HG03432 (cell line): ENCODE results near the gene WDR59.
"Not testable (repeated sequence)": the region's sequence is repeated elsewhere in the genome, so short reads cannot be mapped to it uniquely, and the experiment has no call there.

Experiments used
- ATAC-seq: cut with Tn5 transposase; IDR thresholded peaks from one replicate; pipeline ENCODE4 v1.9.1; 2021; ENCODE audit warnings: mild to moderate bottlenecking, moderate library complexity; ENCODE audit not compliant: unreplicated experiment

The WDR59 gene, protein sequence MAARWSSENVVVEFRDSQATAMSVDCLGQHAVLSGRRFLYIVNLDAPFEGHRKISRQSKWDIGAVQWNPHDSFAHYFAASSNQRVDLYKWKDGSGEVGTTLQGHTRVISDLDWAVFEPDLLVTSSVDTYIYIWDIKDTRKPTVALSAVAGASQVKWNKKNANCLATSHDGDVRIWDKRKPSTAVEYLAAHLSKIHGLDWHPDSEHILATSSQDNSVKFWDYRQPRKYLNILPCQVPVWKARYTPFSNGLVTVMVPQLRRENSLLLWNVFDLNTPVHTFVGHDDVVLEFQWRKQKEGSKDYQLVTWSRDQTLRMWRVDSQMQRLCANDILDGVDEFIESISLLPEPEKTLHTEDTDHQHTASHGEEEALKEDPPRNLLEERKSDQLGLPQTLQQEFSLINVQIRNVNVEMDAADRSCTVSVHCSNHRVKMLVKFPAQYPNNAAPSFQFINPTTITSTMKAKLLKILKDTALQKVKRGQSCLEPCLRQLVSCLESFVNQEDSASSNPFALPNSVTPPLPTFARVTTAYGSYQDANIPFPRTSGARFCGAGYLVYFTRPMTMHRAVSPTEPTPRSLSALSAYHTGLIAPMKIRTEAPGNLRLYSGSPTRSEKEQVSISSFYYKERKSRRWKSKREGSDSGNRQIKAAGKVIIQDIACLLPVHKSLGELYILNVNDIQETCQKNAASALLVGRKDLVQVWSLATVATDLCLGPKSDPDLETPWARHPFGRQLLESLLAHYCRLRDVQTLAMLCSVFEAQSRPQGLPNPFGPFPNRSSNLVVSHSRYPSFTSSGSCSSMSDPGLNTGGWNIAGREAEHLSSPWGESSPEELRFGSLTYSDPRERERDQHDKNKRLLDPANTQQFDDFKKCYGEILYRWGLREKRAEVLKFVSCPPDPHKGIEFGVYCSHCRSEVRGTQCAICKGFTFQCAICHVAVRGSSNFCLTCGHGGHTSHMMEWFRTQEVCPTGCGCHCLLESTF

GRCh38 chr16:74984529-74985296 lies at the start of gene WDR59:
Gene WDR59, minus strand, starts transcription at chr16:74985123. Its CDS starts 106 bp downstream, at chr16:74985017.
- ATAC-seq = peak; percentile 99

- no peak for ATAC-seq
These were observed 47.7 kb upstream of the WDR59 start for GRCh38 chr16:75032655-75033054.

DNA sequence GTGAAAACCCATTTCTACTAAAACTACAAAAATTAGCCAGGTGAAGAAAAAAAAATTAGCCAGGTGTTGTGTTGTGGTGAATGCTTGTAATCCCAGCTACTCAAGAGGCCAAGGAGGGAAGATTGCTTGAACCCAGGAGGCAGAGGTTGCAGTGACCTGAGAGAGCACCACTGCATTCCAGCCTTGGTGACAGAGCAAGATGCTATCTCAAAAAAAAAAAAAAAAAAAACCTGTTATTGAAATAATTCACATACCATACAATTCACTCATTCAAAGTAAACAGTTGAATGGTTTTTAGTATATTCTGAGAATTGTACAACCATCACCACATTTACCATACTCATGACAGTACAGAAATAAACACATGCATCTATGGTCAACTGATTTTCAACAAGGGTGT lies 44.9 kb upstream of the WDR59 start:
- no peak for ATAC-seq

- no peak for ATAC-seq
These were observed 43.7 kb upstream of the WDR59 start for GRCh38 chr16:75028544-75029135.

DNA sequence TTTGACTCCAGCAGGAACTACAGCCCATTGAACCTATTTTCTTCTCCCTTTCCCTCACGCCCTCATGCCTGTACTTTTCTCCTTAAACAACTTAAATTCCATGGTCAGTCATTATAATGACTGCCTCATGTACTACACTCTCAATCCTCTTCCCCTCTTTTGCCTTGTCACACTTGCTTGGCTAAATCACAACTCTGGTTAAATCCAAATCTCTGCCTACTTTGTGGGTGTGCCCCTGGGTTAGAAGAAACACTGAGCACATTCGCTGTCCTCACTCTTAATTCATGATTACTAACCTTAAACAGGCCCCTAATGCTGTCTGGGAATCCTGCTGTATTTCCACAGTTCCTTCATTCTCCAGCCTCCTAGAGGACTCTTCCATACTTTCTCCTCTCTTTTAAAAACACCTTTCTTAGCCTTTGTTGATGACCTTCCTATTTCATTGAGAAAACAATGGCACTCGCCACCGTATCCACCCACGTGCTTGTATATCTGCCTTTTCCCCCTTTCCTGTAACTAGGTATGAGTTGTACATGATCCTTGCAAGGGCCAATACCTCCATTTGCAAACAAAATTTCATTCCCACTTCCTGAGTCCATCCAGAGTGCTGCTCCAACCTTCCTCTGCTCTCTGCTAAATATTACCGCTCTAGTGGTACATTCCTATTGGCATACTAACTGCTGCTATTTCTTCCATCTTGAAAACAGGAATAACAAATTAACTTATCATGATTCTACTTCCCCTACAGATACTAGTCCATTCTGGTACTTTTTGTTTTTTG lies 42.8 kb upstream of the WDR59 start:
- no peak for ATAC-seq

DNA sequence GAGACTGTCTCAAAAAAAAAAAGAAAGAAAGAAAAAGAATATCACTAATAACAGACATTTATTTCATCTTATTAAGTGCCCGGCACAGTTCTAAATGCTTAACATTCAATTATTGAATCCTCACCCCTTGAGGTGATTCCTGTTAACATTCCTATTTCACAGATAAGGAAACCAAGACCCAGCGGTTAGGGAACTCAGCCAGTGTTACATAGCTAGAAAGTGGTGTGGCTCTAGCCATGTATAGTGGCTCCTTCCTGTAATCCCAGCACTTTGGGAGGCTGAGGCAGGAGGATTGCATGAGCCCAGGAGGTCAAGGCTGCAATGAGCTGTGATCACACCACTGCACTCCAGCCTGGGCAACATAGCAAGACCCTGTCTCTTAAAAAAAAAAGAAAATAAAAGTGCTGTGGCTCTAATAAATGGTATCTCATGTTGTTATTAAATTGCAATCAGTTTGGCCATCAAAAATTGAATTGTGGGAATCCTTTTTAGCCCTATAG lies 42.0 kb upstream of the WDR59 start:
- ATAC-seq = no peak

GRCh38 chr16:75026239-75026891 lies 41.4 kb upstream of the WDR59 start:
- not testable (repeated sequence) for ATAC-seq

GRCh38 chr16:75025761-75026160 lies 40.8 kb upstream of the WDR59 start:
- ATAC-seq = no peak

GRCh38 chr16:75024594-75024993 lies 39.7 kb upstream of the WDR59 start:
- peak; percentile 43 for ATAC-seq

GRCh38 chr16:75024182-75024581 lies 39.3 kb upstream of the WDR59 start:
- no peak for ATAC-seq

GRCh38 chr16:75023009-75023408 lies 38.1 kb upstream of the WDR59 start:
- no peak for ATAC-seq

GRCh38 chr16:75022567-75022966 lies 37.6 kb upstream of the WDR59 start:
- ATAC-seq = no peak

DNA sequence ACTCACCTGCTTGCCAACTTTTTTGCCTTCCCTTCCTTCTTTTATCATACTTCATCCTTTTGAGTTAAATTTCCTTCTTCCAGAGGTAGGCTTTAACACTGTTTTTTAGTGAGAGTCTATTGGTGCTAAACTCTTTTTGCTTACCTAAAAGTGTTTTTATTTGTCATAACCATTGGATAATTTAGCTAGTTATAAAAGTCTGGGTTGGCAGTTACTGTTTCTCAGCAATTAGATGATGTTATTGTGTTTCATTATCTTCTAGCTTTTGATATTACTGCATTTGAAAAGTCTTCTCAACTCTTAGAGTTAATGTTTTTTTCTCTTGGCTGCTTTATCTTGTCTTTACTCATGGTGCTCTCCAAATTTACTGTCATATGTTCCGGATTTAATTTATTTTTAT lies 36.5 kb upstream of the WDR59 start:
- ATAC-seq = no peak

DNA sequence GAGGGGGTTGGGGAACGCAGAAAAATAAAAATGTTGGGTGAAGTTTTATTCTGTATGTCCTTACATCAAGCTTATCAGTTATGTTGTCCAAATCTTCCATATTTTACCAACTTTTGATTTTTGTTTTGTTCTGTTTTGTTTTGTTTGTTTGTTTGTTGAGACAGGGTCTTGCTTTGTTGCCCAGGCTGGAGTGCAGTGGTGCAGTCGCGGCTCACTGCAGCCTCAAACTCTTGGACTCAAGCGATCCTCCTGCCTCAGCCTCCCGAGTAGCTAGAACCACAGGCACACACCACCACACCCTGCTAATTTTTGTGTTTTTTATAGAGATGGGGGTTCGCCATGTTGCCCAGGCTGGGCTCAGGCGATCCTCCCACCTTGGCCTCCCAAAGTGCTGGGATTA lies 34.7 kb upstream of the WDR59 start:
- no peak for ATAC-seq

- ATAC-seq = no peak
These were observed 34.1 kb upstream of the WDR59 start for GRCh38 chr16:75019007-75019406.

GRCh38 chr16:75017670-75018525 lies 33.0 kb upstream of the WDR59 start:
- no peak for ATAC-seq

DNA sequence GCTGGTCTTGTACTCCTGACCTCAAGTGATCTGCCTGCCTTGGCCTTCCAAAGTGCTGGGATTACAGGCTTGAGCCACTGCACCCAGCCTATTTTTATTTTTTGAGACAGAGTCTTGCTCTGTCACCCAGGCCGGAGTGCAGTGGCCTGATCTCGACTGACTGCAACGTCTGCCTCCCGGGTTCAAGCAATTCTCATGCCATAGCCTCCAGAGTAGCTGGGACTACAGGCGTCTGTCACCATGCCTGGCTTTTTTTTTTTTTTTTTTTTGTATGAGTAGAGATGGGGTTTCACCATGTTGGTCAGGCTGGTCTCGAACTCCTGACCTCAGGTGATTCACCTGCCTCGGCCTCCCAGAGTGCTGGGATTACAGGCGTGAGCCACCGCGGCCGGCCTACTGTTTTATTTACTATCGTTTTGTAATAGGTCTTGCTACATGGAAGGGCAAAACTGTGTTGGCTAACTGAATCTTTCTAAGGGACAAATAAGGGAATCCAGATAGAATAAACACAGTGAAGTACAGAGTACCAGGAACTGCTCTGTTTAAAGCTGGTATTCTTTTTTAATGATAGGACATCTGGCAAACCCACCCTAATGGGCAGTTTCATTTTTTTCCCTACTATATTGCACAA lies 31.6 kb upstream of the WDR59 start:
- not testable (repeated sequence) for ATAC-seq

DNA sequence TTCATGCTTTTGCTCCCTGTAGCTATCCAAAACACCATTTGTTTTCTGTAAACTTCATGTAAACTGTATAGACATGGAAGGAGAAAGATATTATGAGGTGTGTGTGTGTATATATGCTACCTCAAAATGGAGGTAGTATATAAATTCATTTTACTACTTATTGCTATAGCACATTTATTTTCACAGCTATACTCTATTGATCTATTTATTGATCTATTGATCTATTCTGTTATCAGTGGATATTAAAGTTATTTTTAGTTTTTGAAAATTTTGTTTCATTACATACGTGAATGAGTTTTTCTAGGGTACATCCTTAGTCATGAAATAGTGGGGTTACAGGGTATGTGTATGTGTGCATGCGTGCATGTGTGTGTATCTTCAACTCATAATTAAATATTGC lies 29.4 kb upstream of the WDR59 start:
- ATAC-seq = no peak
